IMR-90 (cell line): ENCODE results near the gene KRT73. TPM values are rescaled to one million over a fixed set of nuclear protein-coding genes. Genes with fewer than 3 reads are reported as not detected.

Experiments used
- ATAC-seq: fragments of 200-7000 bp; cut with Tn5 transposase; 2 replicates; pipeline ENCODE4 v1.9.1; 2020; ENCODE audit warnings: low read depth, mild to moderate bottlenecking, moderate library complexity
- BruUV-seq: library from RNA; stranded (reverse); fragments of 400-500 nt; replicated peaks from 2 replicates; lab custom pipeline; 2021; lab: Mats Ljungman, UMichigan
- CTCF ChIA-PET: fragments of 300-600 bp; formaldehyde crosslinking; extraction: SDS; loops from one replicate; lab custom pipeline; 2021; ENCODE audit warnings: antibody characterized with exemption; lab: Yijun Ruan, JAX
- POLR2A ChIA-PET: fragments of 300-600 bp; sonication (Branson Sonifier 250); formaldehyde crosslinking; loops from one replicate; lab custom pipeline; 2022; ENCODE audit warnings: antibody characterized with exemption; ENCODE audit not compliant: unreplicated experiment; lab: Charles Lee
- DNase-seq: peaks from one replicate; pipeline ENCODE4 v3.0.0; 2013
- H2AFZ ChIP-seq: replicated peaks from 2 replicates; pipeline ENCODE3; 2013; ENCODE audit warnings: low read length, mild to moderate bottlenecking; ENCODE audit not compliant: poor library complexity
- H2AK5ac ChIP-seq: 2 replicates; pipeline ENCODE4 v1.6.1; 2013; ENCODE audit warnings: low read depth, low read length, inconsistent platforms
- H2AK9ac ChIP-seq: replicated peaks from 2 replicates; pipeline ENCODE3; 2013; ENCODE audit warnings: mild to moderate bottlenecking, low read depth, low read length, moderate library complexity; ENCODE audit not compliant: poor library complexity
- H2BK120ac ChIP-seq: 2 replicates; pipeline ENCODE4 v1.6.1; 2013; ENCODE audit warnings: low read depth, low read length, inconsistent platforms
- H2BK15ac ChIP-seq: 3 replicates; pipeline ENCODE4 v1.6.1; 2013; ENCODE audit warnings: low read depth, low read length, inconsistent platforms
- H2BK20ac ChIP-seq: 2 replicates; pipeline ENCODE4 v1.6.1; 2013; ENCODE audit warnings: low read depth, mild to moderate bottlenecking, inconsistent platforms, low read length, moderate library complexity
- H2BK5ac ChIP-seq: 2 replicates; pipeline ENCODE4 v1.6.1; 2013; ENCODE audit warnings: mild to moderate bottlenecking, low read depth, low read length, inconsistent platforms; ENCODE audit not compliant: poor library complexity, severe bottlenecking
- H3K14ac ChIP-seq: replicated peaks from 2 replicates; pipeline ENCODE4 v1.6.1; 2013; ENCODE audit warnings: low read depth, low read length, inconsistent platforms
- H3K18ac ChIP-seq: 2 replicates; pipeline ENCODE4 v1.6.1; 2013; ENCODE audit warnings: low read depth, low read length, control low read depth
- H3K23ac ChIP-seq: 2 replicates; pipeline ENCODE4 v1.6.1; 2013; ENCODE audit warnings: low read depth, low read length, inconsistent platforms
- H3K27ac ChIP-seq: 2 replicates; pipeline ENCODE4 v1.5.1; 2013; ENCODE audit warnings: mild to moderate bottlenecking, control low read depth, low read length; ENCODE audit not compliant: insufficient read depth
- H3K27me3 ChIP-seq: 2 replicates; pipeline ENCODE4 v1.6.1; 2013; ENCODE audit warnings: low read length; ENCODE audit not compliant: control insufficient read depth, insufficient read depth
- H3K36me3 ChIP-seq: 2 replicates; pipeline ENCODE4 v1.6.1; 2013; ENCODE audit warnings: low read length, mixed read lengths; ENCODE audit not compliant: control insufficient read depth, insufficient read depth
- H3K4ac ChIP-seq: 2 replicates; pipeline ENCODE4 v1.6.1; 2013; ENCODE audit warnings: low read depth, low read length, inconsistent platforms
- H3K4me1 ChIP-seq: 2 replicates; pipeline ENCODE4 v1.6.1; 2013; ENCODE audit warnings: low read length, mixed read lengths; ENCODE audit not compliant: control insufficient read depth, insufficient read depth
- H3K4me2 ChIP-seq: 2 replicates; pipeline ENCODE4 v1.6.1; 2013; ENCODE audit warnings: low read depth, mild to moderate bottlenecking, control low read depth, low read length, moderate library complexity
- H3K4me3 ChIP-seq: 2 replicates; pipeline ENCODE4 v1.5.1; 2013; ENCODE audit warnings: low read depth, mild to moderate bottlenecking, control low read depth, low read length, moderate library complexity; ENCODE audit not compliant: insufficient read depth
- H3K56ac ChIP-seq: 2 replicates; pipeline ENCODE4 v1.6.1; 2013; ENCODE audit warnings: low read length, inconsistent platforms; ENCODE audit not compliant: insufficient read depth; ENCODE audit errors: extremely low read depth
- H3K79me1 ChIP-seq, 2 experiments: 2 replicates each; pipeline ENCODE4 v1.6.1; 2013; ENCODE audit warnings: low read length in 2 of 2, inconsistent platforms in 1 of 2, low read depth in 1 of 2
- H3K9ac ChIP-seq: 2 replicates; pipeline ENCODE4 v1.6.1; 2013; ENCODE audit warnings: low read depth, low read length, control low read depth
- H3K9me1 ChIP-seq: 2 replicates; pipeline ENCODE4 v1.6.1; 2013; ENCODE audit warnings: low read length, inconsistent platforms; ENCODE audit not compliant: insufficient read depth
- H3K9me3 ChIP-seq: 2 replicates; pipeline ENCODE4 v1.6.1; 2013; ENCODE audit warnings: low read length; ENCODE audit not compliant: control insufficient read depth, insufficient read depth
- H4K20me1 ChIP-seq: 2 replicates; pipeline ENCODE4 v1.6.1; 2013; ENCODE audit warnings: low read length, inconsistent platforms; ENCODE audit not compliant: insufficient read depth
- H4K5ac ChIP-seq: 2 replicates; pipeline ENCODE4 v1.6.1; 2013; ENCODE audit warnings: mild to moderate bottlenecking, low read depth, low read length, control low read depth
- H4K8ac ChIP-seq, 2 experiments: 2 replicates each; pipeline ENCODE4 v1.6.1; 2013; ENCODE audit warnings: low read depth in 2 of 2, low read length in 2 of 2, control low read depth in 1 of 2, inconsistent platforms in 1 of 2
- H4K91ac ChIP-seq: 2 replicates; pipeline ENCODE4 v1.6.1; 2013; ENCODE audit warnings: low read depth, low read length, inconsistent platforms; ENCODE audit not compliant: insufficient read depth
- CEBPB ChIP-seq: IDR thresholded peaks from 2 replicates; pipeline ENCODE4 v1.6.1; 2012; ENCODE audit warnings: low read depth, low read length, improper control_type of control experiment
- CHD1 ChIP-seq: IDR thresholded peaks from 2 replicates; pipeline ENCODE4 v1.6.1; 2012; ENCODE audit warnings: low read depth, low read length, improper control_type of control experiment
- CTCF ChIP-seq: conservative IDR thresholded peaks from 2 replicates; pipeline ENCODE4 v1.5.1; 2012; ENCODE audit warnings: mild to moderate bottlenecking, low read depth, low read length, improper control_type of control experiment
- ELK1 ChIP-seq: fragments of 150-350 bp; IDR thresholded peaks from 2 replicates; pipeline ENCODE4 v1.6.1; 2016; ENCODE audit warnings: low read depth, mild to moderate bottlenecking, low read length, moderate library complexity, borderline replicate concordance
- FOS ChIP-seq: fragments of 150-350 bp; IDR thresholded peaks from 2 replicates; pipeline ENCODE4 v1.6.1; 2016; ENCODE audit warnings: low read depth, low read length
- MAFK ChIP-seq: IDR thresholded peaks from 2 replicates; pipeline ENCODE4 v1.6.1; 2012; ENCODE audit warnings: low read depth, low read length, improper control_type of control experiment
- MAZ ChIP-seq: IDR thresholded peaks from 2 replicates; pipeline ENCODE4 v1.6.1; 2012; ENCODE audit warnings: low read depth, mild to moderate bottlenecking, low read length, improper control_type of control experiment, moderate library complexity, borderline replicate concordance
- MXI1 ChIP-seq: IDR thresholded peaks from 2 replicates; pipeline ENCODE4 v1.6.1; 2012; ENCODE audit warnings: low read depth, mild to moderate bottlenecking, low read length, moderate library complexity, borderline replicate concordance
- NFE2L2 ChIP-seq: fragments of 150-350 bp; IDR thresholded peaks from 2 replicates; pipeline ENCODE4 v1.6.1; 2016; ENCODE audit warnings: low read depth, mild to moderate bottlenecking, low read length
- POLR2A ChIP-seq: IDR thresholded peaks from 2 replicates; pipeline ENCODE4 v1.6.1; 2012; ENCODE audit warnings: mild to moderate bottlenecking, low read depth, low read length
- RAD21 ChIP-seq: IDR thresholded peaks from 2 replicates; pipeline ENCODE4 v1.6.1; 2012; ENCODE audit warnings: low read length, improper control_type of control experiment
- RCOR1 ChIP-seq: IDR thresholded peaks from 2 replicates; pipeline ENCODE4 v1.6.1; 2012; ENCODE audit warnings: mild to moderate bottlenecking, low read length, improper control_type of control experiment; ENCODE audit not compliant: insufficient replicate concordance
- RFX5 ChIP-seq: IDR thresholded peaks from 2 replicates; pipeline ENCODE4 v1.8.0; 2012; ENCODE audit warnings: low read depth, mild to moderate bottlenecking, low read length, moderate library complexity
- SMC3 ChIP-seq: fragments of 150-350 bp; IDR thresholded peaks from 2 replicates; pipeline ENCODE4 v1.6.1; 2016; ENCODE audit warnings: low read depth, mild to moderate bottlenecking, antibody characterized with exemption, low read length, moderate library complexity
- USF2 ChIP-seq: fragments of 150-350 bp; IDR thresholded peaks from 2 replicates; pipeline ENCODE4 v1.6.1; 2017; ENCODE audit warnings: mild to moderate bottlenecking, antibody characterized with exemption, low read length, low read depth
- WGBS, 2 experiments: methylation state at CpG; one replicate each; pipeline versions ENCODE4 v1.1.5 to v1.1.7; 2013; ENCODE audit warnings: missing lambda C conversion rate in 2 of 2; ENCODE audit not compliant: insufficient read length in 1 of 2; ENCODE audit errors: extremely low coverage in 2 of 2; 5-methylcytosine and 5-hydroxymethylcytosine counted together
- dilution Hi-C: fragments of 300-500 bp; cut with HindIII; formaldehyde crosslinking; loops from one replicate; pipeline ENCODE4 v1.14.3; 2018; ENCODE audit warnings: low sequenced_read_pairs; ENCODE audit not compliant: unreplicated experiment
- in situ Hi-C: fragments of 300-500 bp; cut with MboI; formaldehyde crosslinking; loops from 3 replicates; pipeline ENCODE4 v1.14.3; 2019; ENCODE audit warnings: low sequenced_read_pairs, inconsistent platforms, mixed read lengths
- intact Hi-C: fragments of 100-400 bp; cut with micrococcal nuclease; formaldehyde crosslinking; loops from 2 replicates; pipeline ENCODE4 v1.10.0; 2022
- polyA plus RNA-seq, 3 experiments: library from polyadenylated mRNA; depleted of rRNA; stranded (reverse); fragments of >200 nt; gene quantifications; 2 replicates each; pipeline ENCODE4 v1.2.3, GENCODE V29; 2012; ENCODE audit warnings: low replicate concordance in 1 of 3
- total RNA-seq: library from RNA; depleted of rRNA; stranded (reverse); fragments of >200 nt; gene quantifications from 2 replicates; pipeline ENCODE4 v1.2.3, GENCODE V29; 2012

KRT73 gene
- total and polyA plus RNA-seq, 2 of the 4 experiments (the other 2 are of a cell fraction) = not detected

- TF ChIP-seq MXI1 (no peak), CEBPB (no peak), RCOR1 (no peak), NFE2L2 (no peak), RAD21 (no peak), POLR2A (no peak), CTCF (no peak), CHD1 (no peak), RFX5 (no peak), MAZ (no peak), SMC3 (no peak), USF2 (no peak), MAFK (no peak), FOS (no peak), ELK1 (no peak)
- no TSS peak for BruUV-seq
These were observed 11.7 kb downstream of the KRT73 start for GRCh38 chr12:52606581-52607218.

More at GRCh38 chr12:52606581-52607218, 11.7 kb downstream of the KRT73 start:
- Histone ChIP-seq H2AFZ (no peak overlapping the region), H2BK5ac (no peak overlapping the region), H3K27me3 (peaks cover 39% of the 10 kb centered on the region), H4K91ac (no peak overlapping the region), H3K23ac (no peak overlapping the region), H3K4ac (no peak overlapping the region), H3K4me1 (no peaks in the 10 kb centered on the region), H3K36me3 (no peaks in the 10 kb centered on the region), H3K18ac (no peak overlapping the region), H3K56ac (no peak overlapping the region), H4K20me1 (no peaks in the 10 kb centered on the region), H2BK20ac (no peak overlapping the region), H4K5ac (no peak overlapping the region), H3K27ac (no peak overlapping the region), H2BK120ac (no peak overlapping the region), H3K4me2 (no peak overlapping the region), H3K9me3 (no peaks in the 10 kb centered on the region), H3K79me1 (no peaks in the 10 kb centered on the region), H2BK15ac (no peak overlapping the region), H4K8ac (no peak overlapping the region), H2AK5ac (no peak overlapping the region), H3K4me3 (no peak overlapping the region), H3K9ac (no peak overlapping the region), H3K14ac (no peak overlapping the region), H3K9me1 (no peaks in the 10 kb centered on the region), H2AK9ac (no peak overlapping the region)
- CTCF ChIA-PET = no interaction called here
- POLR2A ChIA-PET = no interaction called here
- dilution Hi-C loops = no loop called here
- DNase-seq (peak; percentile 4), ATAC-seq (no peak)
- in situ Hi-C loops = no loop called here
- intact Hi-C loops = no loop called here
- 58% methylated on average over 2 of the region's 7 CpGs; no CpG with 5 or more reads in 1 of the 2 experiments for WGBS, 2 experiments
